ENCODE data around the gene TUB.

TUB gene

GRCh38 chr11:8080674-8081590, at the start of gene TUB:
Gene TUB (plus strand): TSS chr11:8081211. CDS start chr11:8081511, 300 bp downstream.
- no peaks in the 10 kb centered on the region for H3K9me3 Mint-ChIP-seq
- intact Hi-C loops (cut with micrococcal nuclease), result no loop called here
- peak within 1 kb of the TSS; percentile 32 for H3K4me3 Mint-ChIP-seq
- H3K36me3 Mint-ChIP-seq (ENCODE audit: low read depth), result no peaks in the 10 kb centered on the region
- H3K4me1 Mint-ChIP-seq (ENCODE audit: low read depth), result no peaks in the 10 kb centered on the region
- H3K27me3 Mint-ChIP-seq, result peaks cover 54% of the 10 kb centered on the region
- H3K27ac Mint-ChIP-seq, result no peak within 1 kb of the TSS

GRCh38 chr11:8031248-8032115, 49.5 kb upstream of the TUB start:
- H3K27me3 Mint-ChIP-seq, result peaks cover 19% of the 10 kb centered on the region
- H3K4me1 Mint-ChIP-seq (ENCODE audit: low read depth), result peaks cover 5% of the 10 kb centered on the region
- H3K4me3 Mint-ChIP-seq, result no peak overlapping the region
- no peak overlapping the region for H3K27ac Mint-ChIP-seq
- H3K9me3 Mint-ChIP-seq, result no peaks in the 10 kb centered on the region
- no peaks in the 10 kb centered on the region for H3K36me3 Mint-ChIP-seq (ENCODE audit: low read depth)
- intact Hi-C loops (cut with micrococcal nuclease), result loop anchor here (10.0 kb wide), 1 partner anchor 533 kb away; no protein-coding TSS in a partner anchor

- Mint-ChIP-seq H3K27me3 (peaks cover 19% of the 10 kb centered on the region), H3K4me3 (no peak overlapping the region)
Observed at GRCh38 chr11:8032122-8032521, 48.9 kb upstream of the TUB start.

GRCh38 chr11:8032576-8033304, 48.3 kb upstream of the TUB start:
- intact Hi-C loops (cut with micrococcal nuclease), result loop anchor here (1.0 to 10.0 kb wide), 2 partner anchors 67 to 532 kb away; no protein-coding TSS in a partner anchor
- peaks cover 5% of the 10 kb centered on the region for H3K4me1 Mint-ChIP-seq (ENCODE audit: low read depth)
- H3K27me3 Mint-ChIP-seq, result peaks cover 17% of the 10 kb centered on the region
- H3K27ac Mint-ChIP-seq, result no peak overlapping the region
- H3K36me3 Mint-ChIP-seq (ENCODE audit: low read depth), result no peaks in the 10 kb centered on the region
- no peaks in the 10 kb centered on the region for H3K9me3 Mint-ChIP-seq
- H3K4me3 Mint-ChIP-seq, result no peak overlapping the region

More at GRCh38 chr11:8032122-8032521, 48.9 kb upstream of the TUB start:
- H3K36me3 Mint-ChIP-seq (ENCODE audit: low read depth), result no peaks in the 10 kb centered on the region
- intact Hi-C loops (cut with micrococcal nuclease), result loop anchor here (10.0 kb wide), 1 partner anchor 533 kb away; no protein-coding TSS in a partner anchor
- H3K4me1 Mint-ChIP-seq (ENCODE audit: low read depth), result peaks cover 5% of the 10 kb centered on the region
- no peaks in the 10 kb centered on the region for H3K9me3 Mint-ChIP-seq
- H3K27ac Mint-ChIP-seq, result no peak overlapping the region

- Mint-ChIP-seq H3K36me3 (ENCODE audit: low read depth) (no peaks in the 10 kb centered on the region), H3K9me3 (no peaks in the 10 kb centered on the region), H3K27me3 (peaks cover 17% of the 10 kb centered on the region), H3K4me3 (no peak overlapping the region), H3K4me1 (ENCODE audit: low read depth) (peaks cover 5% of the 10 kb centered on the region), H3K27ac (no peak overlapping the region)
- intact Hi-C loops (cut with micrococcal nuclease), result loop anchor here (1.0 to 10.0 kb wide), 2 partner anchors 66 to 531 kb away; no protein-coding TSS in a partner anchor
Observed at GRCh38 chr11:8033305-8034105, 47.5 kb upstream of the TUB start.

GRCh38 chr11:8034106-8034585, 46.9 kb upstream of the TUB start:
- no peak overlapping the region for H3K4me3 Mint-ChIP-seq

GRCh38 chr11:8034604-8035190, 46.3 kb upstream of the TUB start:
- Mint-ChIP-seq H3K27ac (no peak overlapping the region), H3K9me3 (no peaks in the 10 kb centered on the region), H3K4me1 (ENCODE audit: low read depth) (peaks cover 10% of the 10 kb centered on the region), H3K4me3 (no peak overlapping the region), H3K27me3 (peaks cover 17% of the 10 kb centered on the region), H3K36me3 (ENCODE audit: low read depth) (no peaks in the 10 kb centered on the region)
- intact Hi-C loops (cut with micrococcal nuclease), result loop anchor here (10.0 kb wide), 1 partner anchor 530 kb away; no protein-coding TSS in a partner anchor

More at GRCh38 chr11:8034106-8034585, 46.9 kb upstream of the TUB start:
- peaks cover 17% of the 10 kb centered on the region for H3K27me3 Mint-ChIP-seq
- H3K36me3 Mint-ChIP-seq (ENCODE audit: low read depth), result no peaks in the 10 kb centered on the region
- H3K9me3 Mint-ChIP-seq, result no peaks in the 10 kb centered on the region
- no peak overlapping the region for H3K27ac Mint-ChIP-seq
- peaks cover 5% of the 10 kb centered on the region for H3K4me1 Mint-ChIP-seq (ENCODE audit: low read depth)
- intact Hi-C loops (cut with micrococcal nuclease), result loop anchor here (10.0 kb wide), 1 partner anchor 531 kb away; no protein-coding TSS in a partner anchor

- peaks cover 11% of the 10 kb centered on the region for H3K4me1 Mint-ChIP-seq (ENCODE audit: low read depth)
- H3K9me3 Mint-ChIP-seq, result no peaks in the 10 kb centered on the region
- H3K27me3 Mint-ChIP-seq, result peaks cover 14% of the 10 kb centered on the region
- intact Hi-C loops (cut with micrococcal nuclease), result loop anchor here (10.0 kb wide), 1 partner anchor 529 kb away; no protein-coding TSS in a partner anchor
- H3K27ac Mint-ChIP-seq, result no peak overlapping the region
- H3K36me3 Mint-ChIP-seq (ENCODE audit: low read depth), result no peaks in the 10 kb centered on the region
- no peak overlapping the region for H3K4me3 Mint-ChIP-seq
Observed at GRCh38 chr11:8035200-8035855, 45.7 kb upstream of the TUB start.

GRCh38 chr11:8036002-8036802, 44.8 kb upstream of the TUB start:
- Mint-ChIP-seq H3K27me3 (peaks cover 8% of the 10 kb centered on the region), H3K4me3 (no peak overlapping the region), H3K4me1 (ENCODE audit: low read depth) (peaks cover 11% of the 10 kb centered on the region), H3K36me3 (ENCODE audit: low read depth) (no peaks in the 10 kb centered on the region), H3K9me3 (no peaks in the 10 kb centered on the region), H3K27ac (no peak overlapping the region)
- intact Hi-C loops (cut with micrococcal nuclease), result loop anchor here (10.0 kb wide), 1 partner anchor 529 kb away; no protein-coding TSS in a partner anchor

- Mint-ChIP-seq H3K27ac (no peak overlapping the region), H3K9me3 (no peaks in the 10 kb centered on the region), H3K4me3 (no peak overlapping the region), H3K27me3 (peaks cover 8% of the 10 kb centered on the region), H3K4me1 (ENCODE audit: low read depth) (peaks cover 11% of the 10 kb centered on the region), H3K36me3 (ENCODE audit: low read depth) (no peaks in the 10 kb centered on the region)
- intact Hi-C loops (cut with micrococcal nuclease), result loop anchor here (10.0 kb wide), 1 partner anchor 528 kb away; no protein-coding TSS in a partner anchor
Observed at GRCh38 chr11:8036986-8037385, 44.0 kb upstream of the TUB start.

- intact Hi-C loops (cut with micrococcal nuclease), result loop anchor here (10.0 kb wide), 1 partner anchor 526 kb away; no protein-coding TSS in a partner anchor
- no peaks in the 10 kb centered on the region for H3K36me3 Mint-ChIP-seq (ENCODE audit: low read depth)
Observed at GRCh38 chr11:8038393-8038792, 42.6 kb upstream of the TUB start.

More at GRCh38 chr11:8038393-8038792, 42.6 kb upstream of the TUB start:
- Mint-ChIP-seq H3K9me3 (no peaks in the 10 kb centered on the region), H3K27ac (no peak overlapping the region), H3K4me1 (ENCODE audit: low read depth) (peaks cover 6% of the 10 kb centered on the region), H3K4me3 (no peak overlapping the region), H3K27me3 (peaks cover 3% of the 10 kb centered on the region)

Measured in dendritic cell treated with granulocyte-macrophage colony-stimulating factor and Interleukin-4, amounts not matched to agents 40 ng/mL and 50 ng/mL, for 4 days (primary cell).